Activated CD8-positive, alpha-beta memory T cell treated with anti-CD3 and anti-CD28 coated beads, Interleukin-2, amount 50 U/mL, for 1 hour (primary cell): ENCODE data around the gene DHX35.

Experiments used
- DNase-seq: peaks from one replicate; pipeline ENCODE4 v3.0.0-alpha.2; 2020; ENCODE audit errors: extremely low read depth

The DHX35 gene, protein sequence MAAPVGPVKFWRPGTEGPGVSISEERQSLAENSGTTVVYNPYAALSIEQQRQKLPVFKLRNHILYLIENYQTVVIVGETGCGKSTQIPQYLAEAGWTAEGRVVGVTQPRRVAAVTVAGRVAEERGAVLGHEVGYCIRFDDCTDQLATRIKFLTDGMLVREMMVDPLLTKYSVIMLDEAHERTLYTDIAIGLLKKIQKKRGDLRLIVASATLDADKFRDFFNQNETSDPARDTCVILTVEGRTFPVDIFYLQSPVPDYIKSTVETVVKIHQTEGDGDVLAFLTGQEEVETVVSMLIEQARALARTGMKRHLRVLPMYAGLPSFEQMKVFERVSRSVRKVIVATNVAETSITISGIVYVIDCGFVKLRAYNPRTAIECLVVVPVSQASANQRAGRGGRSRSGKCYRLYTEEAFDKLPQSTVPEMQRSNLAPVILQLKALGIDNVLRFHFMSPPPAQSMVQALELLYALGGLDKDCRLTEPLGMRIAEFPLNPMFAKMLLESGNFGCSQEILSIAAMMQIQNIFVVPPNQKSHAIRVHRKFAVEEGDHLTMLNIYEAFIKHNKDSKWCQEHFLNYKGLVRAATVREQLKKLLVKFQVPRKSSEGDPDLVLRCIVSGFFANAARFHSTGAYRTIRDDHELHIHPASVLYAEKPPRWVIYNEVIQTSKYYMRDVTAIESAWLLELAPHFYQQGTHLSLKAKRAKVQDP

DNA sequence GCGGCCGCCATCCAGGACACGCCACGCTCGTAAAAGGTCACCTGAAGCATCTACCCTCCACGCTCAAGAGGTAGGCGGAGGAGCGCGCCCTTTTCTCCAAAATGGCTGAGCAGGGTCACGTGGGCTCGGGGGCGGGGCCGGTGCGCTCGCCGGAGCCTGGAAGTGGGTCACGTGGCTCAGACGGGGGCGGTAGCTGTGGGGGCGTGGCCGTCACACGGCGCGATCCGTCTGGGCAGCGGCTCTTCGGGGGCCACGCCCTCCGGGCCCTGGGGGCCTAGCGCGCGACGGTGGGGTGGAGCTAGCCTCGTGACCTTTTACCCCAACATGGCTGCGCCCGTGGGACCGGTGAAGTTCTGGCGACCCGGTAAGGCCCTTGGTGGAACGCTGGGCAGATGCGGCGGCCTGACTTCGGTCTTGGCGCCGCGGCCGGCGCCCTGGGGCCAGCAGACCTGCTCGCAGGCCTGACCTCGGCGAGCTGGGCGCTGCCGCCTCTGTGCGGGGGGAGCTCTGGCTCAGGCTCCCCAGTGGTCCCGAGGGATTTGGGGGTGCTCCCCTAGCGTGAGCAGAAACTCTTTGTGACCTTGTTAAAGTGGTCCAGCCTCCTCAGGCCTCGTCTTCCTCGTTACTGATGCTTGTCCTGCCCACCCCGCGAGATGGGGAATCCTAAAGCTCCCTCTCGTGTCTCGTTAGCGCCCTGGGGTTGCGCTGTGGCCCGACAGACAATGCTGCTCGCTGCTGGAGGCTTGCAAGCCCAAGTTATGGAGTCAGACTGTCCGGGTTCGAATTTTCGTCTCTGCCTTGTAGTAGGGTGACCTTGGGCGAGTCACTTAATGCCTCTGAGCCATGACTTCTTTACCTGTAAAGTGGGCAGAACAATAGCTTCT, at the start of gene DHX35:
Gene DHX35 (plus strand): TSS at position 301 of the 884 bp plus-strand sequence. CDS start 24 bp downstream, at position 325.
- peak; percentile 87 for DNase-seq

DNA sequence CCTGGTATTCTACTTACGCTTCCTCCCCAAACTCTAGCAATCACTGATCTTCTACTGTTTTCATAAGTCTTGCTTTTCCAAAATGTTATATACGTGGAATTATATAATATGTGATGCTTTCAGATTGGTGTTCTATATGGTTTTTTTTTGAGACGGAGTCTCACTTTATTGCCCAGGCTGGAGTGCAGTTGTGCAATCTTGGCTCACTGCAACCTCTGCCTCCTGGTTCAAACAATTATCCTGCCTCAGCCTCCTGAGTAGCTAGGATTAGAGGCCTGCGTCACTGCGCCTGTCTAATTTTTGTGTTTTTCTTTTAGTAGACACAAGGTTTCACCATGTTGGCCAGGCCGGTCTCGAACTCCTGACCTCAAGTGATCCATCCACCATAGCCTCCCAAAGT, 46.8 kb upstream of the DHX35 start:
- DNase-seq = no peak

DNA sequence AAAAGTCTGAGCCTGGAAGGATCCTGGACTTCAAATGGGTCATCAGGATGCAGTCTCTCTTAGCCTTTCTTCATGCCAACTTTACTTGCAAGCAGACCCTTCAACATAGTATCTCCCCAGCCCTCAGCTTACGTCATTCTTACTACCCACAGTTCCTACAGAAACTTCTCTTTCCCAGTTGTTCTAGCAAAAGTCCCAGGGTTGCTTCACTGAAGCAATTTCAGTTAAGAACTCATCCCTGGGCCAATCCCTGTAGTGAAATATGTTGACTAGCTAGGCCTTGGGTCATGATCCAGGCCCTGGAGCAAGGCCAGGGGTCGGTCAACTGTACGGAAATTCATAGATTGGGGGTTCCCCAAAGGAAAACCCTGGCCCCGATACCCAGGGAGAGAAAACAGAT, 44.5 kb upstream of the DHX35 start:
- DNase-seq = no peak

DNA sequence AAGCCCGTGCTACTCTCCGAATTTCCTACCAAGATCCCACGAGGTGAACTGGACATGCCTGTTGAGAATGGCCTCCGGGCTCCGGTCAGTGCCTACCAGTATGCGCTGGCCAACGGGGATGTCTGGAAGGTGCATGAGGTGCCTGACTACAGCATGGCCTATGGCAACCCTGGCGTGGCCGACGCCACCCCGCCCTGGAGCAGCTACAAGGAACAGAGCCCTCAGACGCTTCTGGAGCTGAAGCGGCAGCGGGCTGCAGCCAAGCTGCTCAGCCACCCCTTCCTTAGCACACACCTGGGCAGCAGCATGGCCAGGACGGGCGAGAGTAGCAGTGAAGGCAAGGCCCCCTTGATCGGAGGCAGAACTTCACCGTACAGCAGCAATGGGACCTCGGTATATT, 44.0 kb upstream of the DHX35 start:
- no peak for DNase-seq

DNA sequence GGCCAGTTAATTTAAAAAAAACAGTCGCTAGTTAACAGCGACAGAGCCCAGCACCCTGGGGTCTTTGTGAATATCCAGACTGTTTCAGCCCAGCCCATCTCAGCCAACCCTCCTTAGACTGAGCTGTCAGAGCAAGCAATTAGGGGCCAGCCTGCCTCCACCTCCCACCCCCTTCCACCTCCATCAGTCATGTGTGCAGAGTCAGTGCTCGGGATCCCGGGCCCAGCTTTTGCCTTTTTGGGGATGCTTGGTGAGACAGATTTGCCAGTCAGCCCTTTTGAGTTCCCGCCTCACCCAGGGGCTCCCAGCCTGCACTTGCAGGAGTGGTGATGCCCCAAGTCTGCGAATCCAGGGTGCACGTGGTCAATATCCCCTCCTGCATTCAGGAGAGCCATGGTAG, 42.5 kb upstream of the DHX35 start:
- DNase-seq = no peak

DNA sequence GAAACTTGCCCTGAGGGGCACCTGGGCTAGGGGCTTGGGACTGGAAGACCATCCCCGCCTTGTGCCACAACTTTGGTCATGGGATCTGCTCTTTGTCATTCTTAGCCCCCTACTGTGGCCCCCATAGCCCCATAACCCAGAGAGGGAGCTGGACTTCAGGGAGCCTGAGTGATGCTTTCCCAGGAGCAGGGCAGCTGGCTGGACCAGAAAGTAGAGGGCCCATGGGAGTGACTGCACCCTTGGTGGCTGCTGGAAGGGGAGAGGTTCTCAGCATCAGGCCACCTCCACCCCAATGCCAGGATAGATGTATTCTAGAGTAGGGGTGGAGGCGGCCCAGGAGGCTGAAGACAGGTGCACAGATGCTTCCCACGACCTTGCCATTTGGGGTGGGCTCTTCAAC, 41.7 kb upstream of the DHX35 start:
- no peak for DNase-seq

DNA sequence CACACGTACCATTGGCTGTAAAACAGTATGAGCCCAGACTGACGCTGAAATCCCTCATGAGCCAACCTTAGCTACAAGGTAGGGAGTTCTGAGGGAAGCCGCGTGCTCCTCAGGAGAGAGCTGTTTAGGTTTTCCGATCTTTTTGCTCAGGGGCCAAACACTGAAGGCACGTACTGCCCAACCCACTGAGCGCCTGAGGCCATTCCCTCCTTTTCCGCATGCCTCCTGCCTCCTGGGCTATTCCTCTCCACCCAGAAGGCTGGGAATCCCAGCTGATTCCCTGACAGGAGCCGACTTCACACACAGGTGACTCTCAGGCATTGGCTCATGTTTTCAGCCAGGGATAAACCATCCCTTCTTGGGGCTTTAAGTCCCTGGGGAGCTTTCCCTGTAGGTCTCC, 41.3 kb upstream of the DHX35 start:
- no peak for DNase-seq

DNA sequence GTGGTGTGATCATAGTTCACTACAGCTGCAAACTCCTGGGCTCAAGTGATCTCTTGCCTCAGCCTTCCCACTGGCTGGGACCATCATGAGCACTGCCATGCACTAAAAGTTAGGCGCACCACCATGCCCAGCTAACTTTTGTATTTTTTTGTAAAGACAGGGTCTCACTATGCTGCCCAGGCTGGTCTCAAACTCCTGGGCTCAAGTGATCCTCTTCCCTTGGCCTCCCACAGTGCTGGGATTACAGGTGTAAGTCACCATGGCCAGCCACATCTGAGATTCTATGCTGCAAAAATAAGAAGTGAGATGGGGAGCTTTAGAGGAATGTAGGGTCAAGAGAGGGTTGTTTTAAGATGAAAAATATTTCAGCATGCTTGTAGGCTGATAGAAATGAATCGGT, 37.4 kb upstream of the DHX35 start:
- no peak for DNase-seq

DNA sequence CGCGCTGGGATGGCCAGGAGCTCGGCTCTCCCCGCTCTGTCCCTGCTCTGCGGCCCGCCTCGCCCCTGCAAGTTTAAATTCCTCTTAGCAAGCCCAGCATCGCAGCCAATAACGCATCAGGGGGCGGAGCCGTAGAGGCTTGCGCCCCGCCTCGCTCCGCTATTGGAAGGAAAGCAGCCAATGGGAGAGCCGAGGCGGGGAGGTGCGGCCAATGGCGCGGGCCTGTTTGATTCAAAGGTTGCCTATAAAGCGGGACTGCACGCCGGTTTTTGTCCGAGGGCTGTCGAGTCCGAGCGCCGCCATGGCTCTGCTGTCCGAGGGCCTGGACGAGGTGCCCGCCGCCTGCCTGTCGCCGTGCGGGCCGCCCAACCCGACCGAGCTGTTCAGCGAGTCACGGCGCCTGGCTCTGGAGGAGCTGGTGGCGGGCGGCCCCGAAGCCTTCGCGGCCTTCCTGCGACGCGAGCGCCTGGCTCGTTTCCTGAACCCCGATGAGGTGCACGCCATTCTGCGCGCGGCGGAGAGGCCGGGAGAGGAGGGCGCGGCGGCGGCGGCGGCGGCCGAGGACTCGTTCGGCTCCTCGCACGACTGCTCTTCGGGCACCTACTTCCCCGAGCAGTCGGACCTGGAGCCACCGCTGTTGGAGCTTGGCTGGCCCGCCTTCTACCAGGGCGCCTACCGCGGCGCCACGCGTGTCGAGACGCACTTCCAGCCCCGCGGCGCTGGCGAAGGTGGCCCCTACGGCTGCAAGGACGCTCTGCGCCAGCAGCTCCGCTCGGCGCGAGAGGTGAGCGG, 35.8 kb upstream of the DHX35 start, which contains the start of gene FAM83D:
Gene FAM83D (plus strand): TSS at position 276 of the 792 bp plus-strand sequence. CDS start 26 bp downstream, at position 302.
- peak; percentile 77 for DNase-seq

DNA sequence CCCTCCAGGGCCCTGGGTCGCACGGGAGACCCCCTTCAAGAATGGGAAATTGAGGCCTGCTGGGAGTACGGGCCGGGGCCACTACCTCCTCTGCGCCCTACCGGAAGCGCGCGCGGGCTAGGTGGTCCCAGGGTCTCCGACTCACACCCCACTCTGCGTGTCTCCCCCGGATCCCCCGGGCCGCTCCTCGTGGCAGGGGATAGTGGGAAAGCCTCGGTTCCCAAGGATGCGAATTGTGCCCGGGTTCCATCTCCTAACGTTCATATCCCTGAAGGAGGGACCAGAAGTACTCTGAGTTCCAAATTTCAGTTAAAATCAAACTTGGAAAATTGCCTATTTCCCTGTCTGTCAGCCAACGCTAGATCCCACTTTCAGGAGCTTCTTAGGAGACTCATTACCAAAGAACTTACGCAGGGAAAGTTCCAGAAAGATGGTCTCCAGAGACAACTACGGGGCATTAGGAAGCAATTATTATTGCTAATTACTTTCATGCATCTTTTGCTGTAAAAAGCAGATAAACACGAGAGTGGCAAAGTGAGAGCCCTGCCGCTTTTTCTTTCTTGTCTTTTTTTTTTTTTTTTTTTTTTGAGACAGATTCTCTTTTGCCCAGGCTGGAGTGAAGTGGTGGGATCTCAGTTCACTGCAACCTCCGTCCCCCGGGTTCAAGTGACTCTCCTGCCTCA, 35.1 kb upstream of the DHX35 start:
- DNase-seq = no peak

DNA sequence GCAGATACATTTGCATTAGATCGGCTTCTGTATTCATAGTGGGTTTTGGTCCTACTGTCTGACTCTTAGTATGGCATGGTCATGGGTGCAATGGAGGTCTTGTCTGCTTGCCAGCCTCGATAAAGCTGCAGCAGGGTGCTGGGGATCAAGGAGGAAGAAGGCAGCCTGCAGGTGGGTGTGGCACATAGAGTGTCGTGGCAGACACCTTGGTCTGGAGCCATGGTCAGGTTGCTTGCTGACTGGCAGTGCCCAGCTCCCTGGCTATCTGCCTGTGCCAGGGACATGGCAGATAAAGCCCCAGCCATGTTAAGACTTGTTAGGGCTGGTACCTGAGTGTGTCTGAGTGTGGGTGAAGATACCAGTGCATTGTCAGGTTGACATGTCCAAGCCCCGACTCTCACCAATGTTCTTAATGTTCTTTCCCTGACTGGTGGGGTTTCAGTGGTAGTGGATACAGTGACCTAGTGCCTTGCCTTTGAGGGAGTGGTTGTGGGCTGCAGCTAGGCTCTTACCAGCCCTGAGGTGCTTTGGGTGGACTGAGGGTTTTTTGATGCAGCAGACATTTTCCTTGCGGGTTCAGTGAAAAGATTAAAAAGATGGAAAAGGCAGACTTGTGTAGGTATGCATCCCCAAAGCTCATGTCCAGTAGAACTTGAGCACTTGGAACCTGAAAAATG, 34.1 kb upstream of the DHX35 start:
- no peak for DNase-seq

DNA sequence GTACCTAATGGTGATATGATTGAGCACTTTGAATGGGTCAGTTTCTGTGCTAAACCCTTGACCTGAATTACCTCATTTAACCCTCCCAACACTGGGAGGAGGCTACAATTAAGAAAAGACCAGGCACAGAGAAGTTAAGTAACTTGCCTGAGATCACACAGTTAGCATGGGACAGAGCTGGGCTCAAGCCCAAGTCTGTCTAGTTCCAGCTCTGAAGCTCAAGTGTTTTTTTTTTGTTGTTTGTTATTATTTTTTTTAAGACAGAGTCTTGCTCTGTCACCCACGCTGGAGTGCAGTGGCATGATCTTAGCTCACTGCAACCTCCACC, 31.9 kb upstream of the DHX35 start:
- DNase-seq = no peak

DNA sequence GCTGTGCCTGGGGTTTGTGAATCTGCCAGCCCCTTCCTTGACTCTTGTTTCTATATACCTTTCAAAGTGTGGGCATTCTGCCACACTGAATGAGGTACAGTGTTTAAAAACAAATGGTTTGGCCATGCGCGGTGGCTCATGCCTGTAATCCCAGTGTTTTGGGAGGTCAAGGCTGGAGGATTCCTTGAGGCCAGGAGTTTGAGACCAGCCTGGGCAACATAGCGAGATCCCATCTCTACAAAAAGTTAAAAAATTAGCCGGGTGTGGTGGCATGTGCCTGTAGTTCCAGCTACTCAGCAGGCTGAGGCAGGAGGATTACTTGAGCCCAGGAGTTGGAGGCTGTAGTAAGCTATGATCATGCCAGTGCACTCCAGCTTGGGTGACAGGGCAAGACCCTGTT, 30.2 kb upstream of the DHX35 start:
- DNase-seq = no peak

DNA sequence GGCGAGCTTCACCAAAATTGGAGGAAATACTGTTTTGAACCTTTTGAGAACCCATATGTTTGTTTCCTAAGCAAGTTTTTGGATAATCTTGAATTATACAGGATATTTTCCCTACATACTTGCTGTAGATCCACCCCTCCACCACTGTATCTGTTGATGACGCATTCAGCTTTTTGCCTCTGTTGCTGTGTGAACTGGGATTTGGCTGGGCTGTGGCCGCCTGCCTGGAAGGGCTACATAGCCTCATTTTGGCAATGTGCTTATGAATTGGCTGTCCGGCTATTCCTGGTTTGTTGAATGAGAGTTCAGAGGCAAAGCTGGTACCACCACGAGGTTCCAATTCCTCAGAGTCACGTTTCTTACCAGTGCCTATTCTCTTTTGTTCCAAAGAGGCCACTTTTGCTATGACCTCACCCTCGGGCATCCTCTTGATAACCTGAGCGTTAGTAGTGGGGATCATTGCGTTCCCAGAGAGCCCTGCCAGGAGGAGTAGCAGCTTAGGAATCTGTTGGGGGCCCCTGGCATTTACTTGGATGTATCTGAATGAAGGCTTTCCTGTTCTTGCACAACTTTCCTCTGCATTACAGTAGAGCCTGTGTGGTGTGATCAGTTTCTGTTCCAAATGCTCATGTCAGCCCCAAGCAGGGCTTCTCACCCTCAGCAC, 29.6 kb upstream of the DHX35 start:
- DNase-seq = no peak

DNA sequence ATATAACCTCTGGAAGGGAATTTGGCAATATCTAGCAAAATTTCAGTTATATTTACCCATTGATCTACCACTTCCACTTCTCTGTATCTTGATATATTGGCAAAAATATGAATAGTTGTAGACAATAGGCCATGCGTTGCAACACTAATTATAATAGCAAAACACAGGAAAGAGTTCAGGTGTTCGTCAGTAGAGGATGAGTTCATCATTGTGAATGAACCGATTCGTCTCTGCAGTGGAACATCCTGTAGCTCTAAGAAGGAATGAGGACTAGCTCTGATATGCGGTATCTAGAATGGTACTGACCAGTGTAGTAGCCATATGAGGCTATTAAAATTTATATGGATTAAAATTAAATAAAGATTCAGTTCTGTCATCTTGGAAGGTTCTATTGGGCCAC, 27.6 kb upstream of the DHX35 start:
- DNase-seq = no peak

DNA sequence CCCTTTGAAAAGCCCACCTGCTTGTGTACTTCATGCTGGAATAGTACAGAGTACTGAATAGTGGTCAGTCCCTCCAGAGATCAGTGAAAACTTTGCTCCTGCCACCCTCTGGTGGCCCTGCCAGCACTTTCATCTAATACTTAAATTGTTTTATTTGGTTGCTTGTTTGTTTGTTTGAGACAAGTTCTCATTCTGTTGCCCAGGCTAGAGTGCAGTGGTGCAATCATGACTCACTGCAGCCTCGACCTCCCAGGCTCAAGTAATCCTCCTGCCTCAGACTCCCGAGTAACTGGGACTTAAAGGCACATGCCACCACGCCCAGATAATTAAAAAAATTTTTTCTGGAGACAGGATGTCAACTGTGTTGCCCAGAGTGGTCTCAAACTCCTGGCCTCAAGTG, 26.9 kb upstream of the DHX35 start:
- no peak for DNase-seq

DNA sequence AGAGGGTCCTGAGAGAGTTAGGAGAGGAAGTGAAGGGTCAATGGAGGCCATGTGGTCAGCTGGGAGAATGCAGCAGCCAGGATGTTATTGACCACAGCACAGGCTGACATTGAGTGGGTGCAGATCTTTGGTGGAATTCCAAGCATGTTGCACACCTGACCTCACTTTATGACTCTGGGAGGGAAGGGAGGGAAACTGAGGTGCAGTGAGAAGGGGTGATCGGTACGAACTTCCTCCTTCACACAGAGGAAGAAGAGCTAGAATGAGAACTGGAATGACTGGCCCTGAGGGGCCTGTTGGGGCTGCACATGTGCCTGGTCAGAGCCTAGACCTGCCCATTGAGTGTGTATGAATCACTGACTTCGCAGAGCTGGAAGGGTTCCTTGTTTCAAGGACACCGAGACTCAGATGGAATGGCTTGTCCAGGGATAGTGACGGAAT, 26.2 kb upstream of the DHX35 start:
- no peak for DNase-seq

DNA sequence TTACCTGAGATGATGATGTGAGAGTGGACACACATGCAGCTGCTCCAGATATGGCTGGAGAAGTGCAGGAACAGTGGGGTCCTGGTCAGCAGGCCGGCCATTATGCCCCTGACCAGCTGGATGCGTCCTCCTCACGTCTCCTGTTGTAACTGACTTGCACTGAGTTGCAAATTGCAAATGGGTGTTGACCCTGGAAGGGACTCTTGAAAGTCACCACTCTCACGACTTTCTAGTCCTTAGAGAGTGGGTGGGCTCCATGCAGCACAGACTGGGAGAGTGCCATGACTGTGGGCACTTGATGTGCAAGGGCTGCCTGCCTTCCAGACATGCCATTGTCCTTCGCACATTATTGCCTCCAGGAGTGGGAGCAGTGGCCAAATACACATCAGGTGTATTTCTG, 25.1 kb upstream of the DHX35 start:
- DNase-seq = no peak

DNA sequence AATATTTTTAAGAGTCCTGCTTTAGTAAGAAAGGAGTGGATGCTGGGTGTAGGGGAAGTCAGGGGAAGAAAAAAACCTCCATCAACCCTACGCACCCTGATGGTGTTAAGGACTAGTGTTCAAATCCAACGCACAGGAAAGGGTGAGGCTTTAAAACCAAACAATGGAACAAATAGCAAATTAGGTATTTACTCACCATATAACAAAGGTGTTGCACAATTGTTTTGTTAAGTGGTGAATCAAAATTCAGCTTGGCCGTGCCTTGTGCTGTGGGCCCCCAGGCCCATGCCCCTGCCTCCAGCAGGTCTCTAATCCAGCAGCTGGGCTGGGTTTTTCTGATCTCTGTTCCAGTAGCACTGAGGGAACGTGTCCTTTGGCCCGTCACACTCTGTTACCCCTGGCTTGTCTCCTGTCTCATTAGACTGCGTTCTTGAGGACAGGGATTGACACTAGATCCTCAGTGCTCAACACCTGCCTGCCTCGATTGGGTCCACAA, 24.1 kb upstream of the DHX35 start:
- DNase-seq = no peak

DNA sequence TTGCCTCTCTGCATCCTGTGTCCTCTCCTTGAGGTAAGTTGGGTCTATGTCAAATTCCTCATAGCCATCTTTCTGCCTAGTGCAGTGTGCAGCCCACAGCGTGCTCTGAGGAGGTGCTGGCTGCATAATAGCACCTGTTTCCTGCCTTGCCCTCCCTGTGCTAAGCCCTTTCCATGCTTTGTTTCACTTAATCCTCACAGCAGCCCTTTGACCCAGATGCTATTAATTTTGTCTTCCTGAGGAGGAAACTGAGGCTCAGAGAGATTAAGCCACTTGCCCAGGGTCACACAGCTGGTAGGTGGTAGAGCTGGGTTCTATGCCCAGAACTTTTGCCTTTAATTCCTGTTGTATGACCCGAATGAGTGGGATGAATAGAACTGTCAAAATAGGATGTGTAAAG, 22.5 kb upstream of the DHX35 start:
- no peak for DNase-seq
